Stimulated activated CD4-positive, alpha-beta T cell treated with anti-CD3 and anti-CD28 coated beads, Interleukin-2, amount 100 ng/mL, for 24 hours (primary cell): ENCODE measurements around the gene SLC11A1.

Experiments used
- DNase-seq, 2 donors: peaks; one replicate each; pipeline ENCODE4 v3.0.0-alpha.2; 2020

Gene SLC11A1

GRCh38 chr2:218437969-218438368 is 55.9 kb downstream of the SLC11A1 start:
- DNase-seq = no peak

- no peak for DNase-seq
Observed at GRCh38 chr2:218438596-218438995, 56.5 kb downstream of the SLC11A1 start.

GRCh38 chr2:218444692-218445357 is 62.8 kb downstream of the SLC11A1 start:
- DNase-seq = no peak

GRCh38 chr2:218445602-218446001 is 63.5 kb downstream of the SLC11A1 start:
- DNase-seq = no peak
